Activated T-cell treated with anti-CD3 and anti-CD28 coated beads for 24 hours (primary cell): ENCODE data around the gene EMX1.

Source experiments
- DNase-seq: peaks from one replicate; pipeline ENCODE4 v3.0.0-alpha.2; 2020; ENCODE audit warnings: low read depth

Gene EMX1

GRCh38 chr2:72925328-72925943 lies 8.1 kb downstream of the EMX1 start:
- no peak for DNase-seq

- DNase-seq, result no peak
Measured at GRCh38 chr2:72926368-72926767, 9.0 kb downstream of the EMX1 start.

- no peak for DNase-seq
Measured at GRCh38 chr2:72926811-72927465, 9.6 kb downstream of the EMX1 start.

- DNase-seq, result no peak
Measured at GRCh38 chr2:72927619-72928550, 10.6 kb downstream of the EMX1 start.

- no peak for DNase-seq
Measured at GRCh38 chr2:72929010-72929409, 11.7 kb downstream of the EMX1 start.

- DNase-seq, result no peak
Measured at GRCh38 chr2:72931280-72931910, 14.1 kb downstream of the EMX1 start.

- no peak for DNase-seq
Measured at GRCh38 chr2:72932045-72932740, 14.9 kb downstream of the EMX1 start.

GRCh38 chr2:72932805-72933204 lies 15.5 kb downstream of the EMX1 start:
- DNase-seq, result no peak

- no peak for DNase-seq
Measured at GRCh38 chr2:72933207-72933606, 15.9 kb downstream of the EMX1 start.

GRCh38 chr2:72933646-72934151 lies 16.4 kb downstream of the EMX1 start:
- no peak for DNase-seq

- DNase-seq, result no peak
Measured at GRCh38 chr2:72934683-72935610, 17.6 kb downstream of the EMX1 start.

- DNase-seq, result no peak
Measured at GRCh38 chr2:72935611-72935957, 18.3 kb downstream of the EMX1 start.

GRCh38 chr2:72936660-72937355 lies 19.5 kb downstream of the EMX1 start:
- no peak for DNase-seq

- no peak for DNase-seq
Measured at GRCh38 chr2:72937356-72937669, 20.0 kb downstream of the EMX1 start.

GRCh38 chr2:72938455-72938854 lies 21.1 kb downstream of the EMX1 start:
- no peak for DNase-seq

- no peak for DNase-seq
Measured at GRCh38 chr2:72940361-72940760, 23.0 kb downstream of the EMX1 start.

- DNase-seq, result no peak
Measured at GRCh38 chr2:72940786-72941185, 23.5 kb downstream of the EMX1 start.

- DNase-seq, result no peak
Measured at GRCh38 chr2:72942293-72942692, 25.0 kb downstream of the EMX1 start.

- DNase-seq, result no peak
Measured at GRCh38 chr2:72942881-72943418, 25.6 kb downstream of the EMX1 start.
